Measurements from ENCODE around the gene PCGF3.
"Not testable (repeated sequence)": the region's sequence is repeated elsewhere in the genome, so short reads cannot be mapped to it uniquely, and the experiment has no call there.

PCGF3 gene

GRCh38 chr4:704971-705277, 708 bp upstream of the PCGF3 start:
- in situ Hi-C loops (cut with HindIII; ENCODE audit: low pct_unique_long_range_greater_than_20kb, low sequenced_read_pairs), result no loop called here
- no peak for DNase-seq (ENCODE audit: low read depth in 1 of 2, low spot score in 1 of 2)
- TF ChIP-seq JUND (IDR thresholded peaks at IDR 0.05; ENCODE audit: low read depth), result no peak

- in situ Hi-C loops (cut with HindIII; ENCODE audit: low pct_unique_long_range_greater_than_20kb, low sequenced_read_pairs); DNase-seq (ENCODE audit: low read depth in 1 of 2, low spot score in 1 of 2): not testable (repeated sequence)
Measured at GRCh38 chr4:706083-706633, 526 bp downstream of the PCGF3 start.

- DNase-seq (ENCODE audit: low read depth in 1 of 2, low spot score in 1 of 2), result no peak
- in situ Hi-C loops (cut with HindIII; ENCODE audit: low pct_unique_long_range_greater_than_20kb, low sequenced_read_pairs), result no loop called here
Measured at GRCh38 chr4:706834-707598, 1.4 kb downstream of the PCGF3 start.

GRCh38 chr4:707929-708630, 2.4 kb downstream of the PCGF3 start:
- DNase-seq (ENCODE audit: low read depth in 1 of 2, low spot score in 1 of 2), result no peak
- TF ChIP-seq JUND (IDR thresholded peaks at IDR 0.05; ENCODE audit: low read depth), result no peak
- in situ Hi-C loops (cut with HindIII; ENCODE audit: low pct_unique_long_range_greater_than_20kb, low sequenced_read_pairs), result no loop called here

More at GRCh38 chr4:706834-707598, 1.4 kb downstream of the PCGF3 start:
- TF ChIP-seq JUND (IDR thresholded peaks at IDR 0.05; ENCODE audit: low read depth), result no peak

GRCh38 chr4:708631-708933, 3.0 kb downstream of the PCGF3 start:
- TF ChIP-seq JUND (IDR thresholded peaks at IDR 0.05; ENCODE audit: low read depth), result no peak
- DNase-seq (ENCODE audit: low read depth in 1 of 2, low spot score in 1 of 2), result no peak
- in situ Hi-C loops (cut with HindIII; ENCODE audit: low pct_unique_long_range_greater_than_20kb, low sequenced_read_pairs), result no loop called here

- DNase-seq (ENCODE audit: low read depth in 1 of 2, low spot score in 1 of 2), result no peak
- in situ Hi-C loops (cut with HindIII; ENCODE audit: low pct_unique_long_range_greater_than_20kb, low sequenced_read_pairs), result no loop called here
- TF ChIP-seq JUND (IDR thresholded peaks at IDR 0.05; ENCODE audit: low read depth), result no peak
Measured at GRCh38 chr4:709348-709747, 3.7 kb downstream of the PCGF3 start.

GRCh38 chr4:710116-710515, 4.5 kb downstream of the PCGF3 start:
- DNase-seq (ENCODE audit: low read depth in 1 of 2, low spot score in 1 of 2), result no peak
- in situ Hi-C loops (cut with HindIII; ENCODE audit: low pct_unique_long_range_greater_than_20kb, low sequenced_read_pairs), result no loop called here
- TF ChIP-seq JUND (IDR thresholded peaks at IDR 0.05; ENCODE audit: low read depth), result no peak

- in situ Hi-C loops (cut with HindIII; ENCODE audit: low pct_unique_long_range_greater_than_20kb, low sequenced_read_pairs), result no loop called here
- no peak for DNase-seq (ENCODE audit: low read depth in 1 of 2, low spot score in 1 of 2)
- TF ChIP-seq JUND (IDR thresholded peaks at IDR 0.05; ENCODE audit: low read depth), result no peak
Measured at GRCh38 chr4:710916-711315, 5.3 kb downstream of the PCGF3 start.

- in situ Hi-C loops (cut with HindIII; ENCODE audit: low pct_unique_long_range_greater_than_20kb, low sequenced_read_pairs), result no loop called here
- DNase-seq (ENCODE audit: low read depth in 1 of 2, low spot score in 1 of 2), result no peak
- TF ChIP-seq JUND (IDR thresholded peaks at IDR 0.05; ENCODE audit: low read depth), result no peak
Measured at GRCh38 chr4:712093-712492, 6.5 kb downstream of the PCGF3 start.

- in situ Hi-C loops (cut with HindIII; ENCODE audit: low pct_unique_long_range_greater_than_20kb, low sequenced_read_pairs), result no loop called here
Measured at GRCh38 chr4:712916-713632, 7.4 kb downstream of the PCGF3 start.

GRCh38 chr4:714087-714486, 8.5 kb downstream of the PCGF3 start:
- TF ChIP-seq JUND (IDR thresholded peaks at IDR 0.05; ENCODE audit: low read depth), result no peak
- in situ Hi-C loops (cut with HindIII; ENCODE audit: low pct_unique_long_range_greater_than_20kb, low sequenced_read_pairs), result no loop called here
- no peak for DNase-seq (ENCODE audit: low read depth in 1 of 2, low spot score in 1 of 2)

More at GRCh38 chr4:712916-713632, 7.4 kb downstream of the PCGF3 start:
- DNase-seq (ENCODE audit: low read depth in 1 of 2, low spot score in 1 of 2), result no peak
- TF ChIP-seq JUND (IDR thresholded peaks at IDR 0.05; ENCODE audit: low read depth), result no peak

GRCh38 chr4:717601-718320, 12.1 kb downstream of the PCGF3 start:
- no peak for DNase-seq (ENCODE audit: low read depth in 1 of 2, low spot score in 1 of 2)
- TF ChIP-seq JUND (IDR thresholded peaks at IDR 0.05; ENCODE audit: low read depth), result no peak
- in situ Hi-C loops (cut with HindIII; ENCODE audit: low pct_unique_long_range_greater_than_20kb, low sequenced_read_pairs), result no loop called here
